Upper lobe of right lung (tissue), 1 donor: ENCODE results near the gene FMNL1. TPM values are rescaled to one million over a fixed set of nuclear protein-coding genes. Genes with fewer than 3 reads are reported as not detected.

Source experiments
- ATAC-seq: fragments of 200-7000 bp; cut with Tn5 transposase; one replicate; pipeline ENCODE4 v1.9.1; 2020; ENCODE audit warnings: mild to moderate bottlenecking, moderate library complexity
- DNase-seq: peaks from one replicate; pipeline ENCODE4 v3.0.0-alpha.2; 2020
- H3K27ac ChIP-seq: fragments of 200-600 bp; one replicate; pipeline ENCODE4 v1.8.0; 2022
- H3K27me3 ChIP-seq: fragments of 200-600 bp; one replicate; pipeline ENCODE4 v1.8.0; 2022; ENCODE audit warnings: mild to moderate bottlenecking
- H3K36me3 ChIP-seq: fragments of 200-600 bp; one replicate; pipeline ENCODE4 v1.8.0; 2022
- H3K4me1 ChIP-seq: fragments of 200-600 bp; one replicate; pipeline ENCODE4 v1.8.0; 2022
- H3K4me3 ChIP-seq: fragments of 200-600 bp; one replicate; pipeline ENCODE4 v1.8.0; 2022; ENCODE audit warnings: mild to moderate bottlenecking
- H3K9me3 ChIP-seq: fragments of 200-600 bp; one replicate; pipeline ENCODE4 v1.8.0; 2022
- intact Hi-C: fragments of 100-400 bp; cut with DNase I; formaldehyde crosslinking; loops from one replicate; pipeline ENCODE4 v1.11.0; 2022
- total RNA-seq: library from RNA; stranded (reverse); fragmentation: NEBNext Ultra II Directional; extraction: Animal tissue kit (Norgen Biotek cat#: 25700); gene quantifications from one replicate; pipeline ENCODE4 v1.2.1, GENCODE V29; 2021
- TF ChIP-seq, protein P1 (sequence below): fragments of 200-600 bp; IDR thresholded peaks from one replicate; pipeline ENCODE4 v1.8.0; 2022; ENCODE audit warnings: antibody characterized with exemption
- donor health status: DM: no; HTN: yes; CAD: no; lungs with severe emphysema.

The FMNL1 gene
- total RNA-seq, 1 donor from 2014 or later = 62.3 TPM

DNA sequence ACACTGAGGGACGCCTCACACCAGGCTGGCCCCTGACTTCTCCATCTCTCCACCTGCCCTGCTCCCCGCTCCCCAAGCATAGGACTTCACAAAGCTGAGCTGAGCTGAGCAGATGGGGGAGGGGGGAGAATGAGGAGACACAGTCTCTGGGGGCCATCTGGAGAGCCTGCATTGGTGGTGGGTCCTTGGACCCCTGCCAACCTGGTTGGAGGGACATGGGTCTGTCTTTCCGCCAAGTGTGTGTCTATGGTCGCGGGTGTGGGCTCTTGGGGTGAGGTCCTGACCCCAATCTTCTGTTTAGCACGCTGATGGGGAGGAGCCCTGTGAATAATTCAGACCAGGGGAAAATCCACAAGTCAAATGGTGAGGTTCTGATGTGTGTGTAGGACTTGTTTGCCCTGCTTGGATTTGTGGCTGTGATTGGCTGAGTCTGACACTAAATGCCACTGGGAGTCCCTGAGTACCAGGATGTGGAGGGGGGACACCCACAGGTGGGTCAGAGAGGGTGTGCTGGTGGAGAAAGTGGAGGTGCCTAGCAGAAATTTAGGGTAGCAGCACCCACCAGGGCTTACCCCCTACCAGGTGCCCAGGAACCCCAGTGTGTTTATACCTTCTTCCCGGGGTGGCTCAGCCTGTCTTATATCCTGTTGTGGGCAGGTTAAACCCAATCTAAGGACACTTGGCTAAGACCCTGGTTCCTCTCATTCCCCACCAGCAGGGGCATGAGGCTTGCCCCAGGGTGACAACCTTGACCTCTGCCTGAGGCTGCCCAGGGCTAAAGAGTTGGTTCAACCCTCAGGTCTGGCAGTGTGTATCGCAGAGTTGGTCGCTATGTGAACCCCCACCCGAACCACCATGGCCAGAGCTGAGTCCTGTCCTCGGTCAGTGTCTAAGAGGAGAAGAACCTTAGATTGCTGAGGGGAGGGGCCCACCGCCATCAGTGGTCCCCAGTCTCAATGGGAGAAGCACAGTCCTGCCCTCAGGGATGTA, 2.1 kb downstream of the FMNL1 start:
- H3K27ac ChIP-seq = peak overlapping the region; percentile 70
- intact Hi-C loops = loop anchor here (5.0 kb wide), 1 partner anchor 163 kb away; no protein-coding TSS in a partner anchor
- TF ChIP-seq, protein P1, sequence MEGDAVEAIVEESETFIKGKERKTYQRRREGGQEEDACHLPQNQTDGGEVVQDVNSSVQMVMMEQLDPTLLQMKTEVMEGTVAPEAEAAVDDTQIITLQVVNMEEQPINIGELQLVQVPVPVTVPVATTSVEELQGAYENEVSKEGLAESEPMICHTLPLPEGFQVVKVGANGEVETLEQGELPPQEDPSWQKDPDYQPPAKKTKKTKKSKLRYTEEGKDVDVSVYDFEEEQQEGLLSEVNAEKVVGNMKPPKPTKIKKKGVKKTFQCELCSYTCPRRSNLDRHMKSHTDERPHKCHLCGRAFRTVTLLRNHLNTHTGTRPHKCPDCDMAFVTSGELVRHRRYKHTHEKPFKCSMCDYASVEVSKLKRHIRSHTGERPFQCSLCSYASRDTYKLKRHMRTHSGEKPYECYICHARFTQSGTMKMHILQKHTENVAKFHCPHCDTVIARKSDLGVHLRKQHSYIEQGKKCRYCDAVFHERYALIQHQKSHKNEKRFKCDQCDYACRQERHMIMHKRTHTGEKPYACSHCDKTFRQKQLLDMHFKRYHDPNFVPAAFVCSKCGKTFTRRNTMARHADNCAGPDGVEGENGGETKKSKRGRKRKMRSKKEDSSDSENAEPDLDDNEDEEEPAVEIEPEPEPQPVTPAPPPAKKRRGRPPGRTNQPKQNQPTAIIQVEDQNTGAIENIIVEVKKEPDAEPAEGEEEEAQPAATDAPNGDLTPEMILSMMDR = no peak
- no peaks in the 10 kb centered on the region for H3K36me3 ChIP-seq
- peak overlapping the region; percentile 64 for H3K4me3 ChIP-seq
- H3K9me3 ChIP-seq = no peaks in the 10 kb centered on the region
- H3K27me3 ChIP-seq = no peaks in the 10 kb centered on the region
- ATAC-seq (no peak), DNase-seq (no peak)
- H3K4me1 ChIP-seq = peaks cover 32% of the 10 kb centered on the region

DNA sequence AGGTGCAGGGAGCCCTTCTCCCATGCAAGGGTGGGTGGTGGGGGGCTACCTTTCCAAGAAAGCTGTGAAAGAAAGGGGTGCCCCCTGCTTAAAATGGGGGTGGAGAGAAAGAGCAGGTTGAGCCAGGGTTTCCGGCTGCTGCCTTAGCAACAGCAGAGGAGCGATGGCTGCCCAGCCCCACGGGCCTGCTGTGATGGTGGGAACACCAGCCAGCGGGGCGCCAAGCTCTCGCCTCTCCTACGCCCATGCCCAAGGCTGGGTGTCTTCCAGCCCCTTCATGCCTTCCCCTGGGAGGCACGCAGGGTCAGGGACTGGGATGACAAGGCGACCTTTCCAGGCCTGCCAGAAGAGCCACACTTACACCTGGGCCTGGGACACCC, 3.0 kb downstream of the FMNL1 start:
- ATAC-seq (no peak), DNase-seq (no peak)
- H3K4me1 ChIP-seq = peaks cover 35% of the 10 kb centered on the region
- H3K27me3 ChIP-seq = no peaks in the 10 kb centered on the region
- TF ChIP-seq, protein P1 = no peak
- intact Hi-C loops = loop anchor here (5.0 kb wide), 1 partner anchor 163 kb away; no protein-coding TSS in a partner anchor
- no peaks in the 10 kb centered on the region for H3K36me3 ChIP-seq
- H3K9me3 ChIP-seq = no peaks in the 10 kb centered on the region
- peak overlapping the region; percentile 81 for H3K27ac ChIP-seq
- H3K4me3 ChIP-seq = peak overlapping the region; percentile 64

DNA sequence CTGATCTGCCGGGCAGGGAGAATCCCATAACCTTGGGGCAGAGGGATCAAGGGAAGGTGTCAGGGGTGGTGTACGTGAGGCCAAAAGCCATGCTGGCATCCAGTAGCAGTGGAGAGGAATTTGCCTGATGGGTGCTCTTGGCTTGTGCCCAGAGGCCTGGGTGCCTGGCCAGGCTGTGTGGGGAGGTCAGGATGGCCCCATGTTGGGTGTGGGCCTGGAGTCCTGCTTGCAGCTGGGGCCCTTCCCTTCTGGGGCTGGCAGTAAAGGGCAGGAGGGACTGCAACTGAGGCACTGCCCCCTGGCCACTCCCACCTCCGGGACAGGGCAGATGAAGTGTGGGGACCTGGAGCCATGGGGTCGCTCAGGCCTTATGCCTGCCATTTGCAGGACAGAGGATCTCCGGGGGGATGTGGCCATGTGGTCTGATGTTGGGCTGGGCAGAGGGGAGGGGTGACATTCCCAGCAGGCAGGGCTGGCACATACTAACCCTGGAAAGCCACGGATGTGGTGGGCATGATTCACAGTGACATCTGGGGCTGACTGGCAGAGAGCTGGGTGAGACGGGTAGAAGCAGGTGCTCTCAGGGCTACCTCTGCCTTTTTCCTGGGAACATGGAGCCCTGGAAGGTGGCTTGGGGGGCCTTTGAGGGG, 3.5 kb downstream of the FMNL1 start:
- Histone ChIP-seq H3K27ac (peak overlapping the region; percentile 81), H3K9me3 (no peaks in the 10 kb centered on the region), H3K36me3 (no peaks in the 10 kb centered on the region), H3K4me3 (peak overlapping the region; percentile 64), H3K4me1 (peaks cover 40% of the 10 kb centered on the region), H3K27me3 (no peaks in the 10 kb centered on the region)
- TF ChIP-seq, protein P1 = no peak
- no peak for DNase-seq
- intact Hi-C loops = no loop called here
- ATAC-seq = no peak

DNA sequence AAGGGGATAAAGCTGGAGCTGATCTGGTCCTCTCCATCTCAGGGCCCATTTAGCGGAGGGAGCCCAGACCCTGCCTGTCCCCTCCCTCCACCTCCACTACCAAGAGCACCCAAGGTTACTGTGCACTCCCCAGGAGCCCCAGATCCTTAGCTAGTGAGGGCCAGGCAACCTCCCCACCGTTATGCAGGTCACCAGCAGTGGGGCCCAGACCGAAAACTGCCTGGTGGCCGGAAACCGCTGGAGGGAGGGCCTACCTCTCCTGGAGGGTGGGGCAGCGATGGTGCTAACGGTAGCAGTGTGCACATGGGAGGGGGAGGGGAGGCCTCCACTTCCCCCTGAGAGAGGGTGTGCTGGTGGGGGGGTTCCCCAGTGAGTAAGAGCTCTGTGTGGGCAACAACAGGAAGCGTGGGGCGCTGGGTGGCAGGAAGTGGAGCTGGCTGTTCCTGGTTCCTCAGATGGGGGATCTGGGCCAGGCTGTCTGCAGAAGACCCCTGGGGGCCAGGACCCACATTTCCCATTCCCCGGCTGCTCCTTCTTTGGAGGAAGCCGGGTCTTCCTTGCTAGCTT, 4.4 kb downstream of the FMNL1 start:
- peak; percentile 75 for ATAC-seq
- TF ChIP-seq, protein P1 = no peak
- intact Hi-C loops = no loop called here
- Histone ChIP-seq H3K27me3 (no peaks in the 10 kb centered on the region), H3K9me3 (no peaks in the 10 kb centered on the region), H3K27ac (peak overlapping the region; percentile 81), H3K4me3 (peak overlapping the region; percentile 64), H3K4me1 (peaks cover 43% of the 10 kb centered on the region), H3K36me3 (no peaks in the 10 kb centered on the region)
- DNase-seq = peak; percentile 89

DNA sequence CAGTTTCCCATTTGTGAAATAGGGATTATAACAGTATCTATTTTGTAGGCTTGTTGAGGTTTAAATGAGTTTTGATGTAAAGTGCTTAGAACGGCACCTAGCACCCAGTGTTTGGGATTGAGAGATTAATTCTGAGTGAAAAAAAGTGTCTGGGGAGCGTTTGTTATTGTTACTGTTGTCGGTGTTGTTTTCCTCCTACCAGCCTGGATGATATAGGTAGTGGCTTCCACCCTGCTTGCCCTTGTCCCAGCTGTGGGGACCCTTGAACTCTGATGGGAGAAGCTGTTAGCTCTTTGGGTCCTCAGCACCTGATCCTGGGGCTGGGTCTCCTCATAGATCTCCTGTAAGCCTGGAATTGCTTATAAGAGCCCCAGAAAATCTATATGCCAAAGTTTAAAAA, 4.9 kb downstream of the FMNL1 start:
- H3K4me1 ChIP-seq = peaks cover 43% of the 10 kb centered on the region
- TF ChIP-seq, protein P1 = no peak

More for the DNA sequence above, 4.9 kb downstream of the FMNL1 start:
- Histone ChIP-seq H3K4me3 (peak overlapping the region; percentile 64), H3K36me3 (no peaks in the 10 kb centered on the region), H3K27me3 (no peaks in the 10 kb centered on the region), H3K9me3 (no peaks in the 10 kb centered on the region), H3K27ac (peak overlapping the region; percentile 81)
- ATAC-seq (no peak), DNase-seq (no peak)
- intact Hi-C loops = no loop called here
